ENCODE data around the gene STX8.

Gene STX8

GRCh38 chr17:9221147-9221921 lies 354.3 kb downstream of the STX8 start:
- DNase-seq (ENCODE audit: insufficient read length, low spot score), result no peak
- FAIRE-seq, result no peak
- TF ChIP-seq PAX5 (IDR thresholded peaks at IDR 0.05; ENCODE audit: insufficient read depth, low read length, severe bottlenecking) (no peak), POLR2AphosphoS5 (IDR thresholded peaks at IDR 0.05; ENCODE audit: low read depth, low read length) (no peak), POLR2A (IDR thresholded peaks at IDR 0.05; ENCODE audit: low read depth, low read length) (no peak), POU2F2 (IDR thresholded peaks at IDR 0.05; ENCODE audit: low read depth, low read length) (no peak), TAF1 (IDR thresholded peaks at IDR 0.05; ENCODE audit: low read depth, low read length) (no peak), SPI1 (IDR thresholded peaks at IDR 0.05; ENCODE audit: low read depth, low read length) (no peak)

- no peak for FAIRE-seq
- TF ChIP-seq POU2F2 (IDR thresholded peaks at IDR 0.05; ENCODE audit: low read depth, low read length) (no peak), PAX5 (IDR thresholded peaks at IDR 0.05; ENCODE audit: insufficient read depth, low read length, severe bottlenecking) (no peak), POLR2A (IDR thresholded peaks at IDR 0.05; ENCODE audit: low read depth, low read length) (no peak), POLR2AphosphoS5 (IDR thresholded peaks at IDR 0.05; ENCODE audit: low read depth, low read length) (no peak), TAF1 (IDR thresholded peaks at IDR 0.05; ENCODE audit: low read depth, low read length) (no peak), SPI1 (IDR thresholded peaks at IDR 0.05; ENCODE audit: low read depth, low read length) (no peak)
- DNase-seq (ENCODE audit: insufficient read length, low spot score), result no peak
Observed at GRCh38 chr17:9220398-9221146, 355.0 kb downstream of the STX8 start.

- FAIRE-seq (no peak), DNase-seq (ENCODE audit: insufficient read length, low spot score) (no peak)
- TF ChIP-seq TAF1 (IDR thresholded peaks at IDR 0.05; ENCODE audit: low read depth, low read length) (no peak), PAX5 (IDR thresholded peaks at IDR 0.05; ENCODE audit: insufficient read depth, low read length, severe bottlenecking) (no peak), POLR2AphosphoS5 (IDR thresholded peaks at IDR 0.05; ENCODE audit: low read depth, low read length) (no peak), SPI1 (IDR thresholded peaks at IDR 0.05; ENCODE audit: low read depth, low read length) (no peak), POU2F2 (IDR thresholded peaks at IDR 0.05; ENCODE audit: low read depth, low read length) (no peak), POLR2A (IDR thresholded peaks at IDR 0.05; ENCODE audit: low read depth, low read length) (no peak)
Observed at GRCh38 chr17:9219631-9220397, 355.8 kb downstream of the STX8 start.

- FAIRE-seq (no peak), DNase-seq (ENCODE audit: insufficient read length, low spot score) (no peak)
- TF ChIP-seq POU2F2 (IDR thresholded peaks at IDR 0.05; ENCODE audit: low read depth, low read length), result no peak
- no peak for TF ChIP-seq TAF1 (IDR thresholded peaks at IDR 0.05; ENCODE audit: low read depth, low read length)
- TF ChIP-seq SPI1 (IDR thresholded peaks at IDR 0.05; ENCODE audit: low read depth, low read length), result no peak
- TF ChIP-seq POLR2A (IDR thresholded peaks at IDR 0.05; ENCODE audit: low read depth, low read length), result no peak
- TF ChIP-seq PAX5 (IDR thresholded peaks at IDR 0.05; ENCODE audit: insufficient read depth, low read length, severe bottlenecking), result no peak
- TF ChIP-seq POLR2AphosphoS5 (IDR thresholded peaks at IDR 0.05; ENCODE audit: low read depth, low read length), result no peak
Observed at GRCh38 chr17:9218911-9219310, 356.7 kb downstream of the STX8 start.

GRCh38 chr17:9218064-9218635 lies 357.5 kb downstream of the STX8 start:
- no peak for DNase-seq (ENCODE audit: insufficient read length, low spot score)
- no peak for FAIRE-seq
- TF ChIP-seq TAF1 (IDR thresholded peaks at IDR 0.05; ENCODE audit: low read depth, low read length) (no peak), SPI1 (IDR thresholded peaks at IDR 0.05; ENCODE audit: low read depth, low read length) (no peak), POLR2A (IDR thresholded peaks at IDR 0.05; ENCODE audit: low read depth, low read length) (no peak), POU2F2 (IDR thresholded peaks at IDR 0.05; ENCODE audit: low read depth, low read length) (no peak), PAX5 (IDR thresholded peaks at IDR 0.05; ENCODE audit: insufficient read depth, low read length, severe bottlenecking) (no peak), POLR2AphosphoS5 (IDR thresholded peaks at IDR 0.05; ENCODE audit: low read depth, low read length) (no peak)

- FAIRE-seq (no peak), DNase-seq (ENCODE audit: insufficient read length, low spot score) (no peak)
- TF ChIP-seq PAX5 (IDR thresholded peaks at IDR 0.05; ENCODE audit: insufficient read depth, low read length, severe bottlenecking), result no peak
- TF ChIP-seq POLR2AphosphoS5 (IDR thresholded peaks at IDR 0.05; ENCODE audit: low read depth, low read length), result no peak
- TF ChIP-seq TAF1 (IDR thresholded peaks at IDR 0.05; ENCODE audit: low read depth, low read length), result no peak
- TF ChIP-seq POLR2A (IDR thresholded peaks at IDR 0.05; ENCODE audit: low read depth, low read length), result no peak
- no peak for TF ChIP-seq SPI1 (IDR thresholded peaks at IDR 0.05; ENCODE audit: low read depth, low read length)
- TF ChIP-seq POU2F2 (IDR thresholded peaks at IDR 0.05; ENCODE audit: low read depth, low read length), result no peak
Observed at GRCh38 chr17:9217151-9218056, 358.2 kb downstream of the STX8 start.

- TF ChIP-seq POLR2A (IDR thresholded peaks at IDR 0.05; ENCODE audit: low read depth, low read length) (no peak), POLR2AphosphoS5 (IDR thresholded peaks at IDR 0.05; ENCODE audit: low read depth, low read length) (no peak), SPI1 (IDR thresholded peaks at IDR 0.05; ENCODE audit: low read depth, low read length) (no peak), TAF1 (IDR thresholded peaks at IDR 0.05; ENCODE audit: low read depth, low read length) (no peak), PAX5 (IDR thresholded peaks at IDR 0.05; ENCODE audit: insufficient read depth, low read length, severe bottlenecking) (no peak), POU2F2 (IDR thresholded peaks at IDR 0.05; ENCODE audit: low read depth, low read length) (no peak)
- no peak for FAIRE-seq
Observed at GRCh38 chr17:9215465-9215864, 360.2 kb downstream of the STX8 start.

GRCh38 chr17:9213303-9213640 lies 362.3 kb downstream of the STX8 start:
- FAIRE-seq (no peak), DNase-seq (ENCODE audit: insufficient read length, low spot score) (no peak)
- TF ChIP-seq SPI1 (IDR thresholded peaks at IDR 0.05; ENCODE audit: low read depth, low read length) (no peak), POLR2A (IDR thresholded peaks at IDR 0.05; ENCODE audit: low read depth, low read length) (no peak), POU2F2 (IDR thresholded peaks at IDR 0.05; ENCODE audit: low read depth, low read length) (no peak), POLR2AphosphoS5 (IDR thresholded peaks at IDR 0.05; ENCODE audit: low read depth, low read length) (no peak)

More at GRCh38 chr17:9215465-9215864, 360.2 kb downstream of the STX8 start:
- DNase-seq (ENCODE audit: insufficient read length, low spot score), result no peak

Data from GM12891 (cell line).